Kidney capillary endothelial cell (primary cell): Measurements from ENCODE around the gene PPP4R3A.
A peak's percentile ranks its signal among the peaks of the same experiment; 100 is the strongest.
"Not testable (repeated sequence)": the region's sequence is repeated elsewhere in the genome, so short reads cannot be mapped to it uniquely, and the experiment has no call there.

Source experiments
- DNase-seq: peaks from one replicate; pipeline ENCODE4 v3.0.0-alpha.2; 2018; ENCODE audit warnings: low spot score

The PPP4R3A gene

GRCh38 chr14:91436266-91436665 is 73.8 kb downstream of the PPP4R3A start:
- DNase-seq, result not testable (repeated sequence)

GRCh38 chr14:91429385-91429784 is 80.7 kb downstream of the PPP4R3A start:
- DNase-seq, result no peak

GRCh38 chr14:91428931-91429330 is 81.2 kb downstream of the PPP4R3A start:
- DNase-seq, result not testable (repeated sequence)

- DNase-seq, result not testable (repeated sequence)
Measured at GRCh38 chr14:91425531-91425944, 84.6 kb downstream of the PPP4R3A start.

GRCh38 chr14:91424813-91425530 is 85.1 kb downstream of the PPP4R3A start:
- no peak for DNase-seq

- no peak for DNase-seq
Measured at GRCh38 chr14:91420686-91421085, 89.4 kb downstream of the PPP4R3A start.

GRCh38 chr14:91419451-91419850 is 90.7 kb downstream of the PPP4R3A start:
- DNase-seq, result no peak

- no peak for DNase-seq
Measured at GRCh38 chr14:91419044-91419397, 91.1 kb downstream of the PPP4R3A start.

GRCh38 chr14:91418387-91419043 is 91.6 kb downstream of the PPP4R3A start:
- peak; percentile 58 for DNase-seq

GRCh38 chr14:91417983-91418386 is 92.1 kb downstream of the PPP4R3A start:
- DNase-seq, result peak; percentile 40

GRCh38 chr14:91417120-91417982 is 92.8 kb downstream of the PPP4R3A start, which contains the start of gene CCDC88C:
Gene CCDC88C, minus strand, starts transcription at chr14:91417820. Its CDS starts 130 bp downstream, at chr14:91417690.
- DNase-seq, result peak; percentile 38

GRCh38 chr14:91416744-91417119 is 93.4 kb downstream of the PPP4R3A start:
- no peak for DNase-seq

GRCh38 chr14:91415794-91416743 is 94.0 kb downstream of the PPP4R3A start:
- DNase-seq, result no peak

GRCh38 chr14:91414475-91414833 is 95.7 kb downstream of the PPP4R3A start:
- no peak for DNase-seq

- DNase-seq, result no peak
Measured at GRCh38 chr14:91413547-91414474, 96.3 kb downstream of the PPP4R3A start.

GRCh38 chr14:91412939-91413338 is 97.2 kb downstream of the PPP4R3A start:
- no peak for DNase-seq

- no peak for DNase-seq
Measured at GRCh38 chr14:91410771-91411536, 99.2 kb downstream of the PPP4R3A start.

GRCh38 chr14:91409928-91410718 is 100.0 kb downstream of the PPP4R3A start:
- no peak for DNase-seq

- DNase-seq, result not testable (repeated sequence)
Measured at GRCh38 chr14:91409240-91409639, 100.9 kb downstream of the PPP4R3A start.
